ENCODE measurements around the gene GPR84.

GPR84 gene

GRCh38 chr12:54321363-54321762 is 42.9 kb downstream of the GPR84 start:
- no peak for DNase-seq
